SK-N-MC (cell line): ENCODE data around the gene SMIM20.

Source experiments
- EZH2 ChIP-seq: fragments of 200-600 bp; sonication (generic); IDR thresholded peaks from one replicate; pipeline ENCODE4 v1.6.1; 2017; ENCODE audit warnings: antibody characterized with exemption
- POLR2AphosphoS5 ChIP-seq: IDR thresholded peaks from 2 replicates; pipeline ENCODE4 v1.6.1; 2012; ENCODE audit warnings: mild to moderate bottlenecking, low read depth, low read length, borderline replicate concordance

DNA sequence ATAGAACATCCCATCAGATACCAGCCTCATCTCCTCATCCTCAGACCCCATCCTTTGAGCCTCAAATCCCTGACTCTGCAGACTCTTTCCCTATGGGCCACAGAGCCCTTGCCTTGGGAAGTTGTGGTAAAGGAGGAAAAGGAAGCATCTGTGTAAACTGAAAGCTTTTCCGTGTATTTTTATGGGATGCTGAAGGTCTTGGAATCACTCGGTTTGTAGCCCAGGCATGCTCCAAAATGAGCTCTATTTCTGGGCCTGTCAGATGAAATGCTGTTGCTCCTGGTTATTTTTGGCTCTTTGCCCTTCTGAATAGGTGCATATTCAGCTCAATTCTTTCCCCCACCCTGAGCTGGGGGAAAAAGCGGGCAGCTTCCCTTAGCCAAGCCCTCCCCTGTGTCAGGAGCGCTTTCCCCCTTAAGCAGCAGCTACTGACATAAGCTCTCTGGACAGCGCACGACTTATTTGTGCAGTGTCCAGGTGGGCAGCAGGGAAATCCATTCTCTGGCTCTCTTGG lies 46.2 kb upstream of the SMIM20 start:
- TF ChIP-seq EZH2 (no peak), POLR2AphosphoS5 (no peak)
